Inflammatory macrophage treated with lipopolysaccharide for 1 hour (primary cell): ENCODE data around the gene C2orf42.
"Not testable (repeated sequence)": the region's sequence is repeated elsewhere in the genome, so short reads cannot be mapped to it uniquely, and the experiment has no call there.

ENCODE experiments used
- DNase-seq, 2 donors: peaks; one replicate each; pipeline ENCODE4 v3.0.0-alpha.2; 2020 to 2022

The C2orf42 gene

DNA sequence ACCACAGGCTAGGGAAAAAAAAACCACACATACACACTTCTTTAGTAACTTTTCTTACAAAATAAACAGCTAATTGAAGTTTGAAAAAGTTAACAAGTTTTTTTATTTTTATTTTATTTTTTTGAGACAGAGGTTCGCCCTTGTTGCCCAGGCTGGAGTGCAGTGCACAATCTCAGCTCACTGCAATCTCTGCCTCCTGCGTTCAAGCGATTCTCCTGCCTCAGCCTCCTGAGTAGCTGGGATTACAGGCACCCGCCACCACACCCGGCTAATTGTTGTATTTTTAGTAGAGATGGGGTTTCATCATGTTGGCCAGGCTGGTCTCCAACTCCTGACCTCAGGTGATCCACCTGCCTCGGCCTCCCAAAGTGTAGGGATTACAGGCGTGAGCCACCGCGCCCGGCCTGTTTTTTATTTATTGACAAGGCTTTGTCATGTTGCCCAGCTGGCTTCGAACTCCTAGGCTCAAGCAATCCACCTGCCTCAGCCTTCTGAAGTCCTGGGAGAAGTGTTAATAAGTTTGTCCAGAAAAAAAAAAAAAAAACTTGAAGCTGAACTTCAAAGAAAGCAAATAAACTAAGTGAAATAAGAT, 21.1 kb downstream of the C2orf42 start:
- not testable (repeated sequence) for DNase-seq

DNA sequence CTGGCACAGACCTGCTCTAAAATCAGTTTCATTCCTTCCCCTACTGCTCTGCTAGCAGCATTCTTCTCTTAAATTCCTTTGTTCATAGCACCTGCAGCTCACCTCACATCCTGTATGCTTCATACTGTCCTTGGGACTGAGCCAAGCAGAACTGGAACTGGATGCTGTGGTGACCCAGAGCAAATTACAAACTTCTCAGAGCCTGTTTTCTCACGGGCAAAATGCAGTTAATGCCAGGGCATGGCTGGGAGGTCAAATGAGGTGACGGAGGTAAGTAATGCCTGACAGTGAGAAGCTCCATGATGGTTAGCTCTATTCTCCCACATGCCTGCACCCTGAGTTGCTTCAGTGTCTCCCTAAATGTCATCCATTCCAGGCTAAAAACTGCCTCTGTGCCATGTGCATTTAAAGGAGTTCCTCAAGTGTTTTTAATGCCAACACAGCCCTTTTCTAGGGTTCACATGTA, 29.7 kb downstream of the C2orf42 start:
- no peak for DNase-seq

DNA sequence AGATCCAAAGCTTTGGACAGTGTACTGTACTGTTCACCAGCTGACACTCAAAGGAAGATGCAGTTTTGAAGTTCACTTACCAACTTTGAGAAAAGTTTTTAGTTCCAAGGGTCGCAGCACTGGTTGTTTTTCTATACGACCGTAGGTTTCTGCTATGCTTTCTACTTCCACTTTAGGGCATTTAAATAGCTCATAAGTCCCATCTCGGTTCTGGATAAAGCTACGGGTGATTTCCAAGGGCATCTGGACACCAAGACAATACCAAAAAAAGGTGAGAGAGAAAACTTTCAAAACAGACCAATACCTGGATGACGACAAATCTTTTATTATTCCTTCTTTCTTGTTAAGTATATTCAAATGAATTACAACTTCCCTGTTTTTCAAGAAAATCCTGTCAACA, 30.3 kb downstream of the C2orf42 start:
- no peak for DNase-seq

DNA sequence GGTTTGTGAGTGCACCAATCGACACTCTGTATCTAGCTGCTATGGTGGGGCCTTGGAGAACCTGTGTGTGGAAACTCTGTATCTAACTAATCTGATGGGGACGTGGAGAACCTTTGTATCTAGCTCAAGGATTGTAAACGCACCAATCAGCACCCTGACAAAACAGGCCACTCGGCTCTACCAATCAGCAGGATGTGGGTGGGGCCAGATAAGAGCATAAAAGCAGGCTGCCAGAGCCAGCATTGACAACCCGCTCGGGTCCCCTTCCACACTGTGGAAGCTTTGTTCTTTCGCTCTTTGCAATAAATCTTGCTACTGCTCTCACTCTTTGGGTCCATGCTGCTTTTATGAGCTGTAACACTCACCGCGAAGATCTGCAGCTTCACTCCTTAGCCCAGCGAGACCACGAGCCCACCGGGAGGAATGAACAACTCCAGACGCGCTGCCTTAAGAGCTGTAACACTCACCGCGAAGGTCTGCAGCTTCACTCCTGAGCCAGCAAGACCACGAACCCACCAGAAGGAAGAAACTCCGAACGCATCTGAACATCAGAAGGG, 41.6 kb downstream of the C2orf42 start:
- DNase-seq, result not testable (repeated sequence)

DNA sequence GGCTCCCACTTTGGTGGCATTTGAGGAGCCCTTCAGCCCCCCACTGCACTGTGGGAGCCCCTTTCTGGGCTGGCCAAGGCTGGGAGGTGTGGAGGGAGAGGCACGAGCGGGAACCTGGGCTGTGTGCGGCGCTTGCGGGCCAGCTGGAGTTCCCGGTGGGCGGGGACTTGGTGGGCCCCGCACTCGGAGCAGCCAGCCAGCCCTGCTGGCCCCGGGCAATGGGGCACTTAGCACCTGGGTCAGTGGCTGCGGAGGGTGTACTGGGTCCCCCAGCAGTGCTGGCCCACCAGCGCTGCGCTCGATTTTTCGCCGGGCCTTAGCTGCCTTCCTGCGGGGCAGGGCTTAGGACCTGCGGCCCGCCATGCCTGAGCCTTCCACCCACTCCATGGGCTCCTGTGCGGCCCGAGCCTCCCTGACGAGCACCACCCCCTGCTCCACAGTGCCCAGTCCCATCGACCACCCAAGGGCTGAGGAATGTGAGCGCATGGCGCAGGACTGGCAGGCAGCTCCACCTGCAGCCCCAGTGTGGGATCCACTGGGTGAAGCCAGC, 42.5 kb downstream of the C2orf42 start:
- DNase-seq, result not testable (repeated sequence)

DNA sequence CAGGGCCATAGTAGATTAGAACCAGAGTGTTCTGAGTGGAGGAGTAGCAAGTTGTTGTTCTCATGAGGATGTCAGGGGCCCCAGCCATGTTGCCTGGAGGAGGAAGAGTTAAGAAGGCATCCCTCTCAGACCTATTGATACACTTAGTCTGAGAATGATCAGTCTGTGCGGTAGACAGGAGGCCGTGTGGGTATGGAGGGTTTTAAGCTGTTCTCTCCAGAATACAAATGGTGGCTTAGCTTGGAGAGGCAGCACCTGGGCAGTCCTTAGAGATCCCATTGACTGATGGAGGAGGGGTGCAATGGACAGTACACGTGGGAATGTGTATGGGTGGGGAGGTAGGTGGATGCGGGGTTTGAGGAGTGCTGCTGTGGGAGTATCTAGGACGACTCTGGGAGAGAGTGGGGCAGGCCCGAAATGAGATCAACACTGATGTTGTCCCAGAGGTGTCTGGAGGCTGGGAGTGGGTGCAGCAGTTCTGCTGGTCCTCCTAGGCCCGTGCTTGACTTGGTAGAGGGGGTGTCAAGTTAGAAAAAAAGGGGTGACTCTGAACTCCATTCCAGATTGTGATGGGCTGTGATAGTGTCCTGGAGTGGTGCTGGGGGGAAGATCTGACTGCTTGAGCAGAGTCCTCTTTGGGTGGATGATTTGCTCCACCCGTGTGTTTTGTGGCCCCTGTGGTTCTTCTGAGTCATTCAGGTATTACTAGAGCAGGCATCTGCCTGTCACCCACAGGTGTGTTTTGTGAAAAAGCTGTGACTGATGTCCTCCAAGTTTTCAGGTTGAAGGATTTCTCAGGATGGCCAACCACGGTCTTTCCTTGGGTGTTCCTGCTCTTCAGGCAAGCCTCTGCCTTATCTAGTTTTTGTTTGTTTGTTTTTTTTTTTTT, 44.7 kb downstream of the C2orf42 start:
- no peak for DNase-seq

DNA sequence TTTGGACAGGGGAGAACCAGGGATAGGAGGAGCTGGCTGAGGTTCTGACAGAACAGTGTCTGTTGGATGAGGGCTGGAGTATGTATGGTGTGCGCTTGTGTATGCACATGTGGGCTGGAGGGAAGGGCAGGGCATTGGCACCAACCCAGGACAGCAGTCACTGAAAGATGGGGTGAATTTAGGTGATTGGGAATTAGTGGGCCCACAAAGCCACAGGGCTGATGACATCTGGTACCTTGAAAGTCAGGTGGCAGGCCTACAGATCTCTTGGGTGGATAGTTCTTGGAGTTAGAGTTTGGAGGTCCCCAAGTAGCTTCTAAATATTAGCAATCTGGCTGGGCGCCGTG, 45.7 kb downstream of the C2orf42 start:
- DNase-seq, result no peak

DNA sequence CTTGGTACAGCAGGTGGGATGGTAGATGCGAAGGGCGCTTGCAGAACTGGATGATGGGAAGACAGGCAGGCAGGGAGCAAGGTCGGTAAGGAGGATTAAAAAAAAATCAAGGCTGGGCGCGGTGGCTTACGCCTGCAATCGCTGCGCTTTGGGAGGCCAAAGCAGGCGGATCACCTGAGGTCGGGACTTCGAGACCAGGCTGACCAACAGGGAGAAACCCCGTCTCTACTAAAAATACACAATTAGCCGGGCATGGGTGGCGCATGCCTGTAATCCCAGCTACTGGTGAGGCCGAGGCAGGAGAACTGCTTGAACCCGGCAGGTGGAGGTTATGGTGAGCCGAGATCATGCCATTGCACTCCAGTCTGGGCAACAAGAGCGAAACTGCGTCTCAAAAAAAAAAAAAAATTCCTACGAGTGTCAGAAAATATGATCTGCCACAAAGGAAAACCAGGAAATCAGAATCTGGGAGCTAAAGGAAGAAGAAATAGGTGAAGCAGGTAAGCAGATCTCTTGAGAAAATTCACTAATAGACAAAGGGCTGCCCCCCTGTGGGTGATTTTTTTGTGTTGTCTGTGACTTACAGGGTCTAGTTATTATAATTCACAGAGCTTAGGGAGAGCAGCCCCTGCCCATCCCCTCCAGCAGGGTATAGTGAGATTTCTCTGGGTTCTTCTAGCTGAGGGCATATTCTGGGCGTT, 46.2 kb downstream of the C2orf42 start:
- no peak for DNase-seq

DNA sequence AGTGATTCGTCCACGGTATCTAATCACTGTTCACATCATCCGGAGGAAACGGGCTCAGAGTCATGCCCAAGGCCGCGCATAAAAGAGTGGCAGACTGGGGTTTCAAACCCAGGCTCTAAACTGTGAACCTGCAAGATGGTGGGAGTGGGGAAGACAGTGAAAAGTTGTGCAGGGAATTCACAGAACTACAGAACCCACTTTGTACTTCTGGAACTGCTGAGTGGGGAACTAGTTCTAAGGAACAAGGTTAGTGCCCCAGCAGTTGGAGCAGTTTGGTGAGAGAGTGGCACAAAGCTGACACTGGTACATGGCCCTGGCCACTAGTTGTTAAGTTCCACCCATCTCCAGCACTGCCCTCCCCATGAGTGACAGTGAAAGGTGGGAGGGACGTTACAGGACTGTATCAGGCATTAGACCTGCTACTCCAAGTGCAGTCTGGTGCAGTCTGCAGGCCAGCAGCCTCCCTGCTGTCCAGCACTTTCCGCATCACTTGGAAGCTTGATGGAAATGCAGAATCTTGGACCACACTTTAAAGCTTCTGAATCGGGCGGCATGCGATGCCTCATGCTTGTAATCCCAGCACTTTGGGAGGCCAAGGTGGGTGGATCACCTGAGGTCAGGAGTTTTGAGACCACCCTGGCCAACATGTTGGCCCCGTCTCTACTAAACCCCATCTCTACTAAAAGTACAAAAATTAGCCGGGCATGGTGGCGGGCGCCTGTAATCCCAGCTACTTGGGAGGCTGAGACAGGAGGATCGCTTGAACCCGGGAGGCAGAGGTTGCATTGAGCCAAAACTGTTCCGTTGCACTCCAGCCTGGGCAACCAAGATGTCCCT, 47.3 kb downstream of the C2orf42 start:
- peak; percentile 42 to 48 for DNase-seq

DNA sequence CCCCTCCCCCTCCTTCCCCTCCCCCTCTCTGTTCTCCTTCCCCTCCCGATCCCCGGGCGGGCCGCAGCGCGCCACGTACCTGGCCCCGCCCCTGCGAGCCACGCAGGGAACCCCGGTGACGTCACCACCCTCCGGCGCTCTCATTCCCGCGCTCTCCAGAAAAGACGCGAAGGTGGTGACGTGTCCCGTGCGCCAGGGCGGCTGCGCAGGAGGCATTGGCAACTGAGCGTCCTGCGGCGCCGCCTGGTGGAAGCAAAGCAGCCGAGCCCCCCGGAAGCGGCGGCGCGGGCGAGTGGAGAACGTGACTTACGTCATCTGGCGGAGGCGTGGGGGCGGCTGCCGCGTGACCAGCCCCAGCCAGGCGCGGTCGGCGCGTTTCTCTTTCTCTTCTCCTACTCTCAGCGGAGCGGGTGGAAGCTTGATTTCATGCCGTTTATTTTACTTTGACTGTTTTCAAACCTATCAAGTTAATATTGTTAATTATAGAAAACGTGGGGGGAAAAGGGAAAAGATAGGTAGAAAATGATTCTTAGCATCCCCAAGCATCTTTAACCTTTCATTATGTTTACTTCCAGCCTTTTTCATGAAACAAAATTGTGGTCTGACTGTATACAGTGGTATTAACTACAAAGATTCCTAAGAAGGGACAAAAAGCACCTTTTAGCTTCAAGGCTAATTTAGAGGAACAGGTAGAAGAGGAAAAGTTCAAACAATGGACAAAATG, 48.1 kb downstream of the C2orf42 start:
- peak; percentile 99 to 100 for DNase-seq

DNA sequence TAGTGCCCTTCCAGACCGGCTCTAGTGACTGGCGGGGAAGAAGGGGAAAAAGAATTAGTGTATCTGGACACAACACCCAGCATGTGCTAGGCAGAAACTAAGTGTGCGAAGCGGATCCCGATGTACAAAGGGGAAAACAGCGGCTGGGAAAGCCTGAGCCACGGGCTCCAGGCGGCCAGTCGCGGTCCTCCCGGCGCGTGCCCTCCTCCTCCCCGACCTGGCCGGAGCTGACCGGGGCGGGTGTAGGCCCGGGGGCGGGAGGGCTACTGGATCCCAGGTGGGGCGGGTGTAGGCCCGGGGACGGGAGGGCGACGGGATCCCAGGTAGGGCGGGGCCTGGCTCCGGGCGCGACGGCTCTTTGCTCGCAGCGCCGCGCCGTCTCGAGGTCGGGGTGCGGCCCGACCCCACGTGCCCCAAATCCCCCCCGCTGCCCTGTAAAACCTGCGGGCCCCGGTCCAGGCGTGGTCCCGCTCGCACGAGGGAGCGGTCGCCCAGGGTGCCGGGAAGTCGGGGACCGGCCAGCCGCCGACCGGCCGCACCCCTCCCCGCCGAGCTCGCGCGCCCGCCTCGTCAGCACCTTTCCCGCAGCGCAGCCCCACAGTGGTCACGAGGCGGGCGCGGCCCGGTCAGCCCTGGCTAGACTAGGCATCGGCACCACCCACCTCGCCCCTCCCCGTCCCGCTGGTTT, 48.8 kb downstream of the C2orf42 start:
- peak in 1 of 2 donors; percentile 40 for DNase-seq

DNA sequence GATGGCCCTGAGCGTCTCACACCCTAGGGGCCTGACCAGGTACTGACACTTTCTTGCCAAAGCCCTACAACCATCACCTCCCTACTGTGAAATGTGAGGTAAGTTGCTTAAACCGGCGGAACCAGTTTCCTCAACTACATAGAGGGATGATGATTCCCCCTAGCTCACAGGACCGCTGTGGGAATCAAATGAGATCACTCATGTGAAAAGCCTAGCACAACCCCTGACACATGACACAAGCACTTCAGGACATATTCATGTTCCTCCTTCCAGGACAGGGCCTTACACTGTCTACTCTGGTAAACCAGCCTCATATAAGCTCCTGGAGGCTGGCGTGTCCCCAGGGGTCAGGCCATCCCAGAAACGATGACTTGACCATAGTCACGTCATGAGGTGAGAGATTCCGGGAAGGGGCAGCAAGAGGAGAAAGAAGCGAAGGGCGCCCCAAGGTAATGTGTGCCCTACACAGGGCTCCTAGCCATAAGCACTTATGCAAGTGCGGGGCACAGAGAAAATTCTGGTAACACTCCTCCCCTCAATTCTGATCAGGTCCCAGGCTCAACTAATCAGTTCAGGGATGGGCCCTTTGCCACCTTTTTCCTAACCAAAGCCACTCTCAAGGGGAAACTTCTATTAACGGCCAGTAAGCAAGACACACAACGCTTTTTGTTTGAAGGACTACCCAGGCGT, 49.5 kb downstream of the C2orf42 start:
- DNase-seq, result peak; percentile 86 to 97

DNA sequence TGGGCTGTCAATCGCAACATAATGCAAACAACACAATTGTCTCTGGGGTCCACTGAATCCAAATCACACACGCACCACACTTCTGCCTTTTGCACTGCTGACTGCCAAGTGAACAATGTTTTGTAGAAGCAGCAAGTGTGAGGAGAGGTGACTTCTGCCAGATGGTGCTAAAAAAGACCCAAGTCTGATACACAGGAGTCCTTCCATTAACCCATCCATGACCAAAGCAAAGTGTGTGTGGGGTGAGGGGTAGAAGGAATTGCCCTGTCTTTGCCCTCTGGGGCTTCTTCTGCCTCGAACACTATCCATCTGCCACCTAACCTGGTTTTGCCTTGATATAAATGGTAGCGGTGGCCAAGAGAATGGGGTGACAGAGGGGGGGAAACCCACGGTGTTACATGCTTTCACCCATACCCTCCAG, 50.0 kb downstream of the C2orf42 start:
- no peak for DNase-seq

DNA sequence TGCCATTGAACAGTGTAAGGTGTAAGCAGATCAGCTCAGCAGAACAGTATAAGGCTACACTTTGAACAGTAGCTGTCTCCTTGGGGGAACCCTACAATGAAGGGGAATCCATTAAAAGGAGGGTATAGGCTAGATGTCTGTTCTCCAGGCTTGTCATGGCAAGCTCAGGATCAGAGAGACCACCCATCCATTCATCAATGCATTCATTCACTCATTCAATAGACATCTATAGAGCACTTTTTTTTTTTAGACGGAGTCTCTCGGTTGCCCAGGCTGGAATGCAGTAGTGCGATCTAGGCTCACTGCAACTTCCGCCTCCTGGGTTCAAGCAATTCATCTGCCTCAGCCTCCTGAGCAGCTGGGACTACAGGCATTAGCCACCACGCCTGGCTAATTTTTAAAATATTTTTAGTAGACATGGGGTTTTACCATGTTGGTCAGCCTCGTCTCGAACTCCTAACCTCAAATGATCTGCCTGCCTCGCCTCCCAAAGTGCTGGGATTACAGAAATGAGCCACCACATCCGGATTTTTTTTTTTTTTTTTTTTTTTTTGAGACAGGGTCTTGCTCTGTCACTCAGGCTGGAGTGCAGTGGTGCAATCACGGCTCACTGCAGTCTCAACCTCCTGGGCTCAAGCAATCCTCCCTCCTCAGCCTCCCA, 56.4 kb downstream of the C2orf42 start:
- not testable (repeated sequence) for DNase-seq

DNA sequence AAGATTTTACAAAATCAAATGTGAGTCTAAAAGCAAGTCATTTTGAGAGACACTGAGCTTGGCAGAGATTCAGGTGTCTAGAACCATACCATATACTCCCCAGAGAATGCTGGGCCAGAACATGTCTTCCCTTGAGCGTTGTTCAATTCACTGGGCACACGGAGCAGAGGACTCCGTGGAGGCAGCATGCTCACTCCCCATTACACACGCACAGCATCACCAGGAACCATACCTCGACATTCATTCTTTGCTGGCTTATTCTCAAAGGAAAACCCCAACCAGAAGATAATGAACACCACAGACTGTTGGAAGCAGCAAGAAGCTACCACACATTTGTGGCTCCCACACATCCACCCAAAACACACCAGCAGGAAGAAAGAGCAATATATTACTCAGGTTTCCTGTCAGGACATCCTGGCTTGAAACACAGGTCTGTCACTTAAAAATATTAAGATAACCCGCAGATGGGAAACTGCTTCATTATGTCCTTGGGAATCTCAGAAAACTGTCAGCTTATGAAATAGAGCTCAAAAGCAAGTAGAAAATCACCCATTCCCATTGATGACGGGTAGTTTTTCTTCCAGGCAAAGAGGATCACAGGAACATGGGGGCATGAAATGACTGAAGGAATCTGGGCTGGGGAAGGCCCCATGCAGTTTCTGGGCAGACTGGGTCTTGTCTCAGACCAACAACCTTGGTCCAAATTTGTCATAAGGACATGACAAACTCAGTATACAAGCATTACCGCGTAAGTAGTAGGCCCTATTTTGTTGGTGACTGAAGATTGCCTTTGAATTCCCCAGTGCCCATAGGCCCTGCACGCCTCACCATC, 57.1 kb downstream of the C2orf42 start:
- DNase-seq, result no peak

DNA sequence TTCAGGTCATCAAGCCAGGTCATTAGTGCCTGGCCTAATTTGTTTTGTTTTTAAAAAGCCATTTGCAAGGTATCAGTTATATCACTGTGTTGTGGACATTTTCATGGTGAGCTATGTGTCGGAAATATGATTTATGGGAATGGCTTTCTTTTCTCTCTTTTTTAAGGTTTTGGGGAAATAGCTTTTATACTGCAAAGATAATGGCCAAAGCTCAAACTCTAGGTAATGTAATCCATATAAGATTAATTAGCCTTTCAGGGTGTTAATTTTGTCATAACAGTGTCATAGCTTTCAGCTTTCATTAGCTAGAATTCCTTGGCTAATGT, 57.7 kb downstream of the C2orf42 start:
- no peak for DNase-seq

DNA sequence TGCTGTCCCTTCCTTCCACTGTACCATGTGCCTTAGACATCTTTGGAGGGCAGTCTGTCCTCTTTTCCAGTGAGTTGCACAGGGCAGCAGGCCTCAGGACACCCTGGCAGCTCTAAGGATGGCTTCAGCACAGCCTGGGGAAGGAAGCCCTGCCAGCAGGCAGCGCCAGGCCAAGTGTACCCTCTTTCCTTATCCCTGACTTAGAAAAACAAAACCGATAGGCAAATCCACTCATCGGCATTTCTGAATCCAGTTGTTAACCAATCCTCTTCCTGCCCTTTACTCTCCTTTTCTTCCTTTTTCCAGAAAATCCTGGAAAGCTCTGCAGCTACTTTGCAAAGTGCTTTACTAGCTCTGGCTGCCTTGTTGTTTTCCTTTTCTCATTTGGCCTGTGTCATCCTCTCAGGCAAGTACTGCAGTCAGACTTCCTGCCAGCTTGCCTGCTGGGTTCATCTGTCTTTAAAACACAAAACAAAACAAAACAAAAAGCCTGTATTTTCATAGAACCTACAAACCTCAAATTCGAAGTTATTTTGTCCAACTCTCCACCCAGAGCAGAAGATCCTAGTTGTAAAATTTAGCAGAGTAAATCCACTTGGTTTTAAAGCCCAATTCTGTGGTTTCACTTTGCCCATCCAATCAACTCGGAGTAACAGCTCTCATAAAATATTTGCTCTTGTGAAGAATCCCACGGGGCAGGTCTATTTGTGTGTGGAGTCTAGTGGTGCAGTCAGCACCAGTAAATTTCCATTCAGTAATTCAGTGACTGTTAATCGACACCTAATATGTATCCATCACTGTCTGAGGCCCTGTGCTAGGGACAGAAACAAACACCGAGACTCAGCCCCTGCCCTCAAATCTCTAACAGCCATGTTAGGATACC, 58.3 kb downstream of the C2orf42 start:
- peak in 1 of 2 donors; percentile 37 for DNase-seq
